Transverse colon (tissue), 4 donors: ENCODE measurements around the gene EEPD1. TPM values are rescaled to one million over a fixed set of nuclear protein-coding genes. Genes with fewer than 3 reads are reported as not detected.

Experiments
- DNase-seq: peaks from one replicate; pipeline ENCODE4 v3.0.0-alpha.2; 2019
- H3K27ac ChIP-seq, 4 donors: fragments of 200-600 bp; sonication (generic); 2 replicates each; pipeline ENCODE4 v1.5.1; 2016 to 2018; ENCODE audit warnings: inconsistent platforms in 4 of 4
- H3K27me3 ChIP-seq: fragments of 200-600 bp; sonication (generic); 2 replicates; pipeline ENCODE4 v1.5.1; 2017; ENCODE audit warnings: inconsistent platforms
- H3K36me3 ChIP-seq, 4 donors: fragments of 200-600 bp; sonication (generic); 2 replicates each; pipeline ENCODE4 v1.5.1; 2017 to 2019; ENCODE audit warnings: inconsistent platforms in 4 of 4
- H3K4me1 ChIP-seq, 4 donors: fragments of 200-600 bp; sonication (generic); 2 replicates each; pipeline ENCODE4 v1.5.1; 2017 to 2020; ENCODE audit warnings: inconsistent platforms in 4 of 4
- H3K4me3 ChIP-seq, 4 donors: fragments of 200-600 bp; sonication (generic); 1 replicate in 1 of 4; 2 replicates in 3 of 4; pipeline versions ENCODE4 v1.5.1 to v1.6.1; 2017 to 2019; ENCODE audit warnings: inconsistent platforms in 4 of 4
- H3K9me3 ChIP-seq, 2 donors: fragments of 200-600 bp; sonication (generic); 2 replicates each; pipeline ENCODE4 v1.5.1; 2017 to 2019; ENCODE audit warnings: inconsistent platforms in 2 of 2
- EP300 ChIP-seq: sonication (generic); formaldehyde crosslinking; IDR thresholded peaks from one replicate; pipeline ENCODE4 v1.6.1; 2017; ENCODE audit warnings: antibody characterized with exemption, low read depth
- POLR2A ChIP-seq: fragments of 450-650 bp; IDR thresholded peaks from one replicate; pipeline ENCODE4 v1.6.1; 2016; ENCODE audit warnings: antibody characterized with exemption, mild to moderate bottlenecking, moderate library complexity
- POLR2AphosphoS5 ChIP-seq, 3 donors: sonication (generic); formaldehyde crosslinking; IDR thresholded peaks; one replicate each; pipeline ENCODE4 v1.6.1; 2016; ENCODE audit warnings: antibody characterized with exemption in 3 of 3
- WGBS, 2 donors: methylation state at CpG; one replicate each; pipeline ENCODE4 v1.1.5; 2018; ENCODE audit warnings: low coverage in 1 of 2; 5-methylcytosine and 5-hydroxymethylcytosine counted together
- in situ Hi-C, 4 donors: fragments of 200-750 bp; cut with MboI; loops; one replicate each; pipeline versions ENCODE4 v1.15.0 to v1.15.1; 2017; ENCODE audit warnings: low sequenced_read_pairs in 3 of 4, low pct_ligation_motif_present in 1 of 4, low pct_unique_long_range_greater_than_20kb in 1 of 4
- intact Hi-C: fragments of 100-400 bp; cut with DNase I; formaldehyde crosslinking; loops from one replicate; pipeline ENCODE4 v1.15.1; 2023; ENCODE audit warnings: low total_unique reads
- total RNA-seq, 4 donors: library from RNA; depleted of rRNA; stranded (reverse); fragments of >200 nt; gene quantifications; one replicate each; pipeline ENCODE4 v1.1.0, GENCODE V29; 2016
- TF ChIP-seq, protein P1 (sequence below), 5 experiments: fragments of 200-600 bp in 3 of 5; fragments of 450-650 bp in 2 of 5; sonication (generic) in 3 of 5; IDR thresholded peaks; 1 replicate in 2 of 5; 2 replicates in 3 of 5; pipeline ENCODE4 v1.5.1; 2016 to 2017; ENCODE audit warnings: antibody characterized with exemption in 5 of 5, inconsistent platforms in 3 of 5, mild to moderate bottlenecking in 2 of 5, moderate library complexity in 1 of 5

Gene EEPD1
- total RNA-seq, 4 donors from 2014 or later, result 16.2 to 36.2 (median 25.2) TPM

DNA sequence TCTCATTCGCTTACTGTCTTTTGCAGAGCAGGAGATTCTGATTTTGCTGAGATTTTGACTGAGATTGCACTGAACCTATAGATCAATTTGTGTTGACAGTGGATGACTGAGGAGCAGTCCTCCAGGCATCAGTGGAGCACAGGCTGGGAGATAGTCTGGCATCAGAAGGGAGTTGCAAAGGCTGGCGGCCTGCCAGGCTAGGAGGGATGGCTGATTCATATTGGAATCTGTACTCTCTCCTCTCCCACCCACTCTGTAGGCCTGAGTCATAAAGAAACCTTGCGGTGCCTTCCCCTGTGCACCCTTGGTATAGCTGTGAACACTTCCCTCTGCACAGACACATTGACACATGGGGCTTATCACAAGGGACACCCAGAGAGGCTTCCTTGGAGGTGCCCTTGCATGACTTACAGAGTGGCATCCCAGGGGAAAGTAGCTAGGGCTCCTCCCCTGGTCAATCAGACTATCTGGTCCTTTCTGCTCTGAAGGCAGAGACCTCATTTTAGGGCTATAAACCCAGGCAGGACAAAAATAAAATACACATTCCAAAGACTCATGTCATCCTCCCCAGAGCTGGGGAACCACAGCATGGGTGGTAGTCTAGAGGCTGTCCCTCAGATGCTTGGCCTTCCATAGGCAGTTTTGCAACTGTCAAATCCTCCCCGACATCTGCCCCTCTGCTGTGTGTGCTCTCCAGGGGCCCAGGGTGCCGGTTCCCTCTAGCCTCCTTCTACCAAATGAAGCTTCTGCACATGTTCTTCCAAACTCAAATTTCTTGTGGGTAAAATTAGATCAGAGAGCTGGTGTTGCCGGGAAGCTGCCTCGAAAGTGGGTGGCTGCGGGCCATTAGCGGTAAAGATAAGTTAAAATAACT is 37.4 kb upstream of the EEPD1 start:
- H3K4me3 ChIP-seq, result no peak overlapping the region
- peak; percentile 78 for DNase-seq
- H3K27ac ChIP-seq, result peak overlapping the region; percentile 20 to 43 (median 38)
- TF ChIP-seq POLR2AphosphoS5 (IDR thresholded peaks at IDR 0.05), result peak in 2 of 3 donors; percentile 30 to 72
- TF ChIP-seq, protein P1, sequence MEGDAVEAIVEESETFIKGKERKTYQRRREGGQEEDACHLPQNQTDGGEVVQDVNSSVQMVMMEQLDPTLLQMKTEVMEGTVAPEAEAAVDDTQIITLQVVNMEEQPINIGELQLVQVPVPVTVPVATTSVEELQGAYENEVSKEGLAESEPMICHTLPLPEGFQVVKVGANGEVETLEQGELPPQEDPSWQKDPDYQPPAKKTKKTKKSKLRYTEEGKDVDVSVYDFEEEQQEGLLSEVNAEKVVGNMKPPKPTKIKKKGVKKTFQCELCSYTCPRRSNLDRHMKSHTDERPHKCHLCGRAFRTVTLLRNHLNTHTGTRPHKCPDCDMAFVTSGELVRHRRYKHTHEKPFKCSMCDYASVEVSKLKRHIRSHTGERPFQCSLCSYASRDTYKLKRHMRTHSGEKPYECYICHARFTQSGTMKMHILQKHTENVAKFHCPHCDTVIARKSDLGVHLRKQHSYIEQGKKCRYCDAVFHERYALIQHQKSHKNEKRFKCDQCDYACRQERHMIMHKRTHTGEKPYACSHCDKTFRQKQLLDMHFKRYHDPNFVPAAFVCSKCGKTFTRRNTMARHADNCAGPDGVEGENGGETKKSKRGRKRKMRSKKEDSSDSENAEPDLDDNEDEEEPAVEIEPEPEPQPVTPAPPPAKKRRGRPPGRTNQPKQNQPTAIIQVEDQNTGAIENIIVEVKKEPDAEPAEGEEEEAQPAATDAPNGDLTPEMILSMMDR (IDR thresholded peaks at IDR 0.05), result no peak
- no peaks in the 10 kb centered on the region for H3K9me3 ChIP-seq
- 63 to 100% methylated on average over 1 to 9 of the region's 9 CpGs for WGBS, 2 donors
- in situ Hi-C loops, result no loop called here
- no peaks in the 10 kb centered on the region for H3K36me3 ChIP-seq
- no peaks in the 10 kb centered on the region for H3K27me3 ChIP-seq
- peaks cover 10 to 44% (median 32%) of the 10 kb centered on the region in 4 donors for H3K4me1 ChIP-seq
- intact Hi-C loops, result no loop called here

DNA sequence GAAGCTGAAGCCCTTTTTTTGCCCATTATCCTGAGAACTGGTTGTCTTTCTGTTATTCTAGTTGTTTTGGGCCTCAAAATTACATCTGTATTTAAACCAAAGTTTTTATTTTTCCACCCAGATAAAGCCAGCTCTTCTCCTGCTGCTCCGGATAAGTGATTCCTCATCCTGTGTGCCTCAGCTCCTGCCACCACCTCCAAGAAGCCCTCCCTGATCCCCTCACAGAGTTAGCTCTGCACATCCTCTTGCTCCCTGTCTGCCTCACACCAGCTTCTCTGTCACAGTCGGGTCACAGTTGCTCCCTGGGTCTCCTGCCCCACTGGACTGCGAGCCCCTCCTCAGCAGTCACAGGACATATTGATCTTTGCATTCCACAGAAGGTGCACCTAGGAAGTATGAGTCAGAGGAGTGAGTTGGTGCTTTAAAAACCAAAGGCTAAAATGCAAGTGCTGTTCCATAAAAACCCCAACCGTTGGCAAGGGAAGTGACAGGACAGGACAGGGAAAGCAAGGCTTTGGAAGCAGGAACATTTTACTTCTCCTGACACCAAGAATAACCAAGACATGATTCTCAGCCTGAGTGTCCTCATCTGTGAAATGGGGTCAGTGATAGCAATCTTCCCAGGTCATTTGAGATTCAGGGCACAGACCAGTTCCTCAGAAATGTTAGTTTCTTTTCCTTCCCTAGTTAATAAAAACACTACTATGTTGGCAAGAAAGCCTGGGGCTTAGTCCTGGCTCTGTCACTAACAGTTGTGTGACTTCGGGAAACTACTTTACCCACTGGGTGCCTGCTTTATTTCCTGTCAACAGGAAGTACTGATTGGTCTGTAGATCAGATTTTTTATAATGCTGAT is 36.5 kb upstream of the EEPD1 start:
- DNase-seq, result no peak
- intact Hi-C loops, result no loop called here
- in situ Hi-C loops, result no loop called here

DNA sequence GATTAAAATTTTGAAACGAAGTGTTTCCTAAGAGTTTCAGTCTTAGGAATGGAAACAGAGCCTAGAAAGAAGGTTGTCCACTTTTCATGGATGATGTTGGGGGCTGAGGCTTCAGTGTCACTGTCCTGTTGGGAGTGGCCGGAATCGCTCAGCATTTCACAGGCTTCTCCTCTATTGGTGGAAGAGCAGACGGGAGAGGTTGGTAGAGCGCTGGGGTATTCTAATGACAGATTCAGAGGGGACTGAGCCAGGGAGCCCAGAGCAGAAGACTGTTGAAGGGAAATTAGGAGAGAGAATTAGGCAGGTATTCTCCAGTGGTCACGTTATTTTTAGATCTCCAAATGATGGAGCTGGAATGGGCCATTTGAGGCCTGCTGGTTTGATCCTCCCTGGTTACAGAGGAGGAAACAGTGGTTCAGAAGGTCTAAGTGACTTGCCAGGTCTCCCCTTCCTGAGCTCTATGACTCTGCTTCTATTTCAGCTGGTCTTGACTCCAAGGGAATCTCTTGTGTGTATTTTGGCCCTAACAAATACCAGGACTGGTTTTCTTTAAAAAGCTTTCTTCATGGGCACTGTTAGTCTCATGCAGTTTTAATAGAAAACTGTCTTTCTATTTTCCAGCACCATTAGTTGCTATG is 35.7 kb upstream of the EEPD1 start:
- Histone ChIP-seq H3K4me3 (no peak overlapping the region), H3K27me3 (no peaks in the 10 kb centered on the region), H3K36me3 (no peaks in the 10 kb centered on the region), H3K27ac (peak overlapping the region in 2 of 4 donors; percentile 2 to 34), H3K4me1 (peaks cover 10 to 44% (median 32%) of the 10 kb centered on the region in 4 donors), H3K9me3 (no peaks in the 10 kb centered on the region)
- TF ChIP-seq EP300 (no peak), POLR2A (no peak), POLR2AphosphoS5 (IDR thresholded peaks at IDR 0.05) (no peak)
- TF ChIP-seq, protein P1 (IDR thresholded peaks at IDR 0.05), result no peak
- DNase-seq, result no peak
- in situ Hi-C loops (no loop called here), intact Hi-C loops (no loop called here)
- 84 to 89% methylated on average over 6 of the region's 6 CpGs for WGBS, 2 donors

More for the DNA sequence above, 36.5 kb upstream of the EEPD1 start:
- peak overlapping the region in 3 of 4 donors; percentile 20 to 42 (median 34) for H3K27ac ChIP-seq
- 47 to 65% methylated on average over 3 to 5 of the region's 5 CpGs for WGBS, 2 donors
- H3K27me3 ChIP-seq, result no peaks in the 10 kb centered on the region
- no peaks in the 10 kb centered on the region for H3K36me3 ChIP-seq
- peaks cover 10 to 44% (median 32%) of the 10 kb centered on the region in 4 donors for H3K4me1 ChIP-seq
- H3K9me3 ChIP-seq, result no peaks in the 10 kb centered on the region
- no peak overlapping the region for H3K4me3 ChIP-seq
- peak in 1 of 3 donors; percentile 14 for TF ChIP-seq POLR2AphosphoS5 (IDR thresholded peaks at IDR 0.05)
- no peak for TF ChIP-seq EP300

DNA sequence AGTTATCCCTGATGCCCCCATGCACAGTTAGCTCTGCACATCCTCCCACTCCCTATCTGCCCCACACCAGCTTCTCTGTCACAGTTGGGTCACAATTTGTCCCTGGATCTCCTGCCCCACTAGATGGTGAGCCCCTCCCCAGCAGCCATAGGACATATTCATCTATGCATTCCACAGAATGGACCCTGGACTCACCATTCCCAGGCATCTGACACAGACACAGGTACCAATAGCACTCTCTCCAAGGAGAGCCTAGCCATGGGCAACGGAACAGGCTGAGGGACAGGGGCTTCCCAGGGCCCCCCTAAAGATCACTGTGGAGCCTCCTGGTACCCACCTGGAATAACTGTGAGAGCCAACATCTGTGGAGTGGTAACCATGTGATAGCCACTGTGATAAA is 34.7 kb upstream of the EEPD1 start:
- H3K27ac ChIP-seq, result peak overlapping the region in 1 of 4 donors; percentile 69
- no peak for TF ChIP-seq POLR2A
- TF ChIP-seq, protein P1 (IDR thresholded peaks at IDR 0.05), result no peak
- no peak for TF ChIP-seq POLR2AphosphoS5 (IDR thresholded peaks at IDR 0.05)
- no peak for TF ChIP-seq EP300
- 81% methylated on average over 1 of the region's 1 CpG; no CpG with 5 or more reads in 1 of the 2 donors for WGBS, 2 donors
- intact Hi-C loops (no loop called here), in situ Hi-C loops (no loop called here)
- no peaks in the 10 kb centered on the region for H3K27me3 ChIP-seq
- no peak overlapping the region for H3K4me3 ChIP-seq
- DNase-seq, result no peak
- peaks cover 10 to 44% (median 32%) of the 10 kb centered on the region in 4 donors for H3K4me1 ChIP-seq
- H3K36me3 ChIP-seq, result no peaks in the 10 kb centered on the region
- H3K9me3 ChIP-seq, result no peaks in the 10 kb centered on the region
